LoVo (cell line): ENCODE measurements around the gene PPP3CA.

Experiments used
- DNase-seq: peaks from one replicate; pipeline ENCODE4 v3.0.0-alpha.2; 2016; ENCODE audit warnings: low spot score

PPP3CA gene

GRCh38 chr4:101049549-101050001 is 297.8 kb downstream of the PPP3CA start:
- DNase-seq = no peak

- no peak for DNase-seq
Observed at GRCh38 chr4:101044766-101045165, 302.6 kb downstream of the PPP3CA start.

GRCh38 chr4:101042847-101043246 is 304.5 kb downstream of the PPP3CA start:
- no peak for DNase-seq

- DNase-seq = no peak
Observed at GRCh38 chr4:101040776-101041175, 306.6 kb downstream of the PPP3CA start.

GRCh38 chr4:101039367-101039766 is 308.0 kb downstream of the PPP3CA start:
- DNase-seq = no peak

GRCh38 chr4:101037938-101038413 is 309.4 kb downstream of the PPP3CA start:
- DNase-seq = no peak

GRCh38 chr4:101037249-101037648 is 310.1 kb downstream of the PPP3CA start:
- no peak for DNase-seq

GRCh38 chr4:101035487-101035886 is 311.8 kb downstream of the PPP3CA start:
- no peak for DNase-seq

- DNase-seq = no peak
Observed at GRCh38 chr4:101033986-101034385, 313.3 kb downstream of the PPP3CA start.

- no peak for DNase-seq
Observed at GRCh38 chr4:101032541-101032940, 314.8 kb downstream of the PPP3CA start.

GRCh38 chr4:101031971-101032370 is 315.4 kb downstream of the PPP3CA start:
- DNase-seq = no peak

GRCh38 chr4:101028886-101029285 is 318.4 kb downstream of the PPP3CA start:
- DNase-seq = no peak

- no peak for DNase-seq
Observed at GRCh38 chr4:101027721-101028120, 319.6 kb downstream of the PPP3CA start.

- DNase-seq = no peak
Observed at GRCh38 chr4:101025755-101026154, 321.6 kb downstream of the PPP3CA start.

GRCh38 chr4:101022151-101023024 is 324.9 kb downstream of the PPP3CA start:
- DNase-seq = no peak

- DNase-seq = peak; percentile 55
Observed at GRCh38 chr4:101020956-101021355, 326.4 kb downstream of the PPP3CA start.

GRCh38 chr4:101019941-101020401 is 327.4 kb downstream of the PPP3CA start:
- DNase-seq = peak; percentile 80

- DNase-seq = no peak
Observed at GRCh38 chr4:101019313-101019712, 328.0 kb downstream of the PPP3CA start.

- DNase-seq = no peak
Observed at GRCh38 chr4:101018836-101019235, 328.5 kb downstream of the PPP3CA start.

GRCh38 chr4:101014417-101014816 is 332.9 kb downstream of the PPP3CA start:
- no peak for DNase-seq

GRCh38 chr4:101010987-101011386 is 336.3 kb downstream of the PPP3CA start:
- no peak for DNase-seq

- DNase-seq = no peak
Observed at GRCh38 chr4:101009471-101009870, 337.9 kb downstream of the PPP3CA start.

- DNase-seq = no peak
Observed at GRCh38 chr4:101008503-101008902, 338.8 kb downstream of the PPP3CA start.

GRCh38 chr4:101005659-101006058 is 341.7 kb downstream of the PPP3CA start:
- no peak for DNase-seq
